Measurements from ENCODE around the gene ETDA.
"Not testable (repeated sequence)": the region's sequence is repeated elsewhere in the genome, so short reads cannot be mapped to it uniquely, and the experiment has no call there.

The ETDA gene

DNA sequence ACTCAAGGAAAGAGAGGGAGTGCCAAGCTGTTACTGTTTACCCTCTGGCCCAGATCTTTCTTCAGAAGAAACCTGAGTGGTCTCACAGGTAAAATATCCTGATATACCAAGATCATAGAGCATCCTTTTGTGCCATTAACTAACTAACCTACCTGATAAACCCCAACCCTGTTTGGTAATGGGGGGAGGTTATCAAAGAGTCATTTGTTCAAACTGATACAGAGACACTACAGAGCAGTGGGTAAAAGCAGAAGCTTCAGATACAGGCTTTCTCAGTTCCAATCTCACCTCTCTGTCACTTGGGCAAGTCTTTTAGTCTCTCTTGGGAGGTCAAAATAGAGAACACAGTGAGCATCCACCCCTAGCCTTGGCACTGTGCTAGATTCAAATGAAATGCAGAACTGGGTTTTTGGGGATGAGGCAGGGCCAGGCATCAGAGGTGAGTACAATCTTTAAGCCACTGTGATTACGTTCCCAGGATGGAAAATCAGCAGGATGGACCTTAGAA, at the start of gene ETDA:
Gene ETDA, plus strand, starts transcription at position 51 of the 508 bp plus-strand sequence. CDS start 1,216 bp downstream, outside the sequence.
- DNase-seq: not testable (repeated sequence)

- not testable (repeated sequence) for DNase-seq
These were observed 45.4 kb upstream of the ETDA start for GRCh38 chrX:135206427-135206826.

- no peak for DNase-seq
These were observed 38.5 kb upstream of the ETDA start for GRCh38 chrX:135213200-135213844.

- not testable (repeated sequence) for DNase-seq
These were observed 5.9 kb upstream of the ETDA start for GRCh38 chrX:135245989-135246388.

- DNase-seq: not testable (repeated sequence)
These were observed 4.3 kb downstream of the ETDA start for GRCh38 chrX:135256087-135256684.

DNA sequence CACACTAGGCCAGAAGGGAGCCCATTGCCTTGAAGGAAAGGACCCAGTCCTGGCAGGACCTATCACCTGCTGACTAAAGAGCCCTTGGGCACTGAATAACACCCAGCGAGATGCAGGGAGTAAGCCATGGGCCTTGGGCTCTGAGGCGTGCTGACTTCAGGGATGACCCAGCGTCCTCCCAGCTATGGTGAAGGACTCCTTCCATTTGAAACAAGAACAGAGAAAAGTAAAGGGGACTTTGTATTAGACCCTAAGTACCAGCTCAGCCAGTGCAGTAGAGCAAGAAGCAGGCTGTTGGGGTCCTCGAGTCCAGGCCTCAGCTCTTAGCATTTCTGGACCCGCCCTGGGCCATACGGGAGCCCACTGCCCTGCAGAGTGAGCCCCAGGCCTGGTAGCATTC, 5.1 kb downstream of the ETDA start:
- DNase-seq: no peak

GRCh38 chrX:135257469-135257868, 5.6 kb downstream of the ETDA start:
- DNase-seq: no peak

- not testable (repeated sequence) for DNase-seq
These were observed 9.1 kb downstream of the ETDA start for GRCh38 chrX:135260976-135261375.

GRCh38 chrX:135263376-135263775, 11.5 kb downstream of the ETDA start:
- DNase-seq: not testable (repeated sequence)

DNA sequence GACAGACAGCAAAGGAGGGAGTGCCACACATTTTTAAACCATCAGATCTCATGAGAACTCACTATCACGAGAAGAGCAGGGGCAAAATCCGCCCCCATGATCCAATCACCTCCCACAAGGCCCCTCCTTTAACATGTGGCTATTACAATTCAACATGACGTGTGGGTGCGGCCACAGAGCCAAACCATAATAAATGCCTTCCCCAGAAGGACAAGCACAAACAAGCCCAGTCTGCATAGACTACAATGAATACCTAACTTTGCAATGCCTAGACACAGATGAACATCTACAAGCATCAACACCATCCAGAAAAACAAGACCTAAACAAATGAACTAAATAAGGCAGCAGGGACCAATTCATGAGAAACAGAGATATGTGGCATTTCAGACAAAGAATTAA, 12.3 kb downstream of the ETDA start:
- DNase-seq: no peak

DNA sequence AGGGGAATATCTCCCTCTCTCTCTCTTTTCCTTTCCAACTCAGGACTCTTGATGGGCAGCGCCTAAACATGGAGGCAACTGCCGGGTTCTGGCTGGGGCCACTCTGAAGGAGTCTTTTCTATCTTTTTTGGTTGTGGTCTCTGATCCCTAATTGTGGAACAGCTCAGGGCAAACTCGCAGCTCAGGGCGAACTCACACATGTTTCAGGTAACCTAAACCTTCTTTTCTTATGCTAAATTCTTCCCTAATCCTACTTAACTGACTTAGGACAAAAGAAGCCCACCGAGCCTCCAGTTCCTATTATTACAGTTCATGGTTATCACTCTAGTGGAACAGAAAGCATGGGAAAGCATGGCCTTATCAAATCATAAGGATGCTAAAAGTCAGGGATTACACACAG, 21.3 kb downstream of the ETDA start:
- no peak for DNase-seq

DNA sequence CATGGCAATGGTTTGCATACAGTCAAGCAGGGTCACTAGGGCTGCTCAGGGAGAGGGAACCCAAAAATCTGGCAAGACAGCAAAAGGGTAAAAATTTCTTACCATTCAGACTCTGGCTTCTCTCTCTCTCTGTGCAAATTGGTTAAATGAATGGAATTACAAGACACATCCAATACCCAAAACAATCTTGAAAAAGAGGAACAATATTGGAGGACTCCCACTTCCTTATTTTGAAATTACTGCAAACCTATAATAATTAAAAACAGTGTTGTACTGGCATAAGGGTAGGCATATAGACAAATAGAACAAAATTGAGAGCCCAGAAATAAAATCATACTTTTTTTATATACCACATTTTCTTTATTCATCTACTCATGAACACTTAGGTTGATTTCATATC, 24.1 kb downstream of the ETDA start:
- no peak for DNase-seq

- DNase-seq: no peak
These were observed 35.5 kb downstream of the ETDA start for GRCh38 chrX:135287266-135287823.

- peak; percentile 37 for DNase-seq
These were observed 43.5 kb downstream of the ETDA start for GRCh38 chrX:135295238-135295943.

DNA sequence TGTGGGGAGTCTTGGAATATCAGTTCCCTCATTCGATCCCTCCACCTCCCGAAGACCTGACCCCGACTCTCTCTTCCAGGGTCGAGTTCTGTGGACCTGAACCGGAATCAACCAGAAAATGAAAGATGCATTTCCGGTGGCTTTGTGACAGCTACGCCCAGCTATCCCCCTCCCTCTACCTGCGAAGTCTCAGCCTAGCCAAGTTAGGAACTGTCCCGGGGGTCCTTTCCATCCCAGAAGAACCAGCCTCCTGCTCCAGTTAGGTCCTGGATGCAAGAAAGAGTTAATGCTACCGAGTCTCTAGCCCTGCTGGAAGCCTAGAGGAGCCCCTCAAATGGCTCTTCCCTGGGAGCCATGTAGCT, 44.1 kb downstream of the ETDA start:
- DNase-seq: no peak

DNA sequence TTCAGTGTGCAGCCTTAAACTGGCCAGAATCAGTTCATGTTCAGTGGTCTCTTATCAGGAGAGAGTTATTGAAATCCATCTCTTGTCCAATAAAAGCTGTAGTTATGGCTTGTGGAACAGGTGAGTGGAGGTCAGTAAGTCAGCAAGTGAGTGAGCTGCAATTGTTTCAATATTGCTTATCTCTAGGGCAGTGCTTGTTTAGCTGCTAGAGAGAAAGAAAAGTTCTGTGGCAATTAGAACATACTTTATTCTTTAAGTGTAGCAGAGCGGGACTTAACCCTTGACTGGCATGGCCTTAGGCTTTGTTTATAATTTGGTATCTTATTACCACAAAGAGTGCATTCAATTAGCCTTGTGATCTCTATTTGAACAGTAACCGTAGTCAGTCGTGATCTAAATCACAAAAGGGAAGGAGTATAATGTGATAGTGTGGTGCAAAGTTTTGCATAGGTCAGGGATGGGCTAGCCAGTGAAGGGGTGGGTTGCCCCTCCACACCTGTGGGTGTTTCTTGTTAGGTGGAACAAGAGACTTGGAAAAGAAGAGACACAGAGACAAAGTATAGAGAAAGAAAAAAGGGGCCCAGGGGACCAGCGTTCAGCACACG, 50.5 kb downstream of the ETDA start:
- DNase-seq: no peak

Data from DMS79 treated with DMSO at 0.1 percent for 48 hours (cell line).